AG04450 (cell line): Measurements from ENCODE around the gene CDC42BPB. TPM values are rescaled to one million over a fixed set of nuclear protein-coding genes. Genes with fewer than 3 reads are reported as not detected.

ENCODE experiments used
- CTCF ChIA-PET: fragments of 300-600, 350-600 bp; formaldehyde crosslinking; extraction: SDS; loops from one replicate; lab custom pipeline; 2022; ENCODE audit warnings: antibody characterized with exemption, inconsistent platforms; lab: Charles Lee
- POLR2A ChIA-PET: fragments of 350-600 bp; formaldehyde crosslinking; extraction: SDS; loops from one replicate; lab custom pipeline; 2021; ENCODE audit warnings: antibody characterized with exemption, inconsistent platforms; lab: Yijun Ruan, JAX
- DNase-seq: peaks from one replicate; pipeline ENCODE4 v3.0.0-alpha.2; 2011; ENCODE audit warnings: low read depth, low spot score
- H3K27ac ChIP-seq: one replicate; pipeline ENCODE4 v1.5.1; 2012; ENCODE audit warnings: low read depth, low read length, control low read depth
- H3K27me3 ChIP-seq: one replicate; pipeline ENCODE4 v1.6.0; 2012; ENCODE audit warnings: low read length; ENCODE audit not compliant: control insufficient read depth, insufficient read depth
- H3K4me3 ChIP-seq: 2 replicates; pipeline ENCODE4 v1.5.1; 2011; ENCODE audit warnings: mild to moderate bottlenecking, low read depth, low read length, control low read depth
- H3K9me3 ChIP-seq: 2 replicates; pipeline ENCODE4 v1.5.1; 2012; ENCODE audit warnings: low read length; ENCODE audit not compliant: control insufficient read depth, insufficient read depth
- CTCF ChIP-seq: IDR thresholded peaks from 2 replicates; pipeline ENCODE4 v1.5.1; 2011; ENCODE audit warnings: low read depth, low read length, control low read depth, inconsistent platforms
- polyA plus RNA-seq: library from polyadenylated mRNA; depleted of rRNA; stranded (reverse); fragments of >200 nt; gene quantifications from 2 replicates; pipeline ENCODE4 v1.2.3, GENCODE V29; 2011

Gene CDC42BPB
- polyA plus RNA-seq, 1 experiment = 57.0 TPM

GRCh38 chr14:103023881-103024473 lies 33.4 kb downstream of the CDC42BPB start:
- H3K4me3 ChIP-seq = peak overlapping the region; percentile 48
- peak overlapping the region; percentile 93 for H3K27ac ChIP-seq
- TF ChIP-seq CTCF = no peak
- peak; percentile 13 for DNase-seq
- CTCF ChIA-PET = no interaction called here
- POLR2A ChIA-PET = interaction anchor here (0.6 kb wide), 1 partner anchor 8 kb away, joined by 10 read pairs; no protein-coding TSS in a partner anchor
- H3K9me3 ChIP-seq = no peaks in the 10 kb centered on the region; the same call in 1 of the 2 replicates
- no peaks in the 10 kb centered on the region for H3K27me3 ChIP-seq

DNA sequence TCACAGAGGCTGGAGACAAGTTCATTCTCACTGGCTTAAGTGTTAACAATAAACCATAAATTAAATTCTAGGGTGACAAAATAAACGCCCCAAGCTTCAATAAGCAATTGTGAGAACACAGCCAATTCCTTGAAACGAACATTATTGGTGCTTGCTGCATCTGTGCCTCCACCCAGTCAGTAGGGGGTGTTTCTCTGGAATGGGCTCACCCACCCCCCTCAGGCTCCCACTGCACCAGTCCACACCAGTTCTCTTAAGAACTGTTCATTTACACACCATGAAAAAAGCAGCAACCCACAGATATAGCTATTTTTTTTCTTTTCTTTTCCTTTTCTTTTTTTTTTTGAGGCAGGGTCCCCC lies 34.7 kb downstream of the CDC42BPB start:
- Histone ChIP-seq H3K27ac (peak overlapping the region; percentile 21), H3K9me3 (no peaks in the 10 kb centered on the region; the same call in 1 of the 2 replicates), H3K4me3 (no peak overlapping the region), H3K27me3 (no peaks in the 10 kb centered on the region)
- TF ChIP-seq CTCF = peak; percentile 10; the same call in 1 of the 2 replicates
- CTCF ChIA-PET = interaction anchor here (1.0 kb wide), 1 partner anchor 259 kb away, joined by 3 read pairs; no protein-coding TSS in a partner anchor
- no peak for DNase-seq
- POLR2A ChIA-PET = no interaction called here

GRCh38 chr14:103022002-103022684 lies 35.2 kb downstream of the CDC42BPB start:
- peak overlapping the region; percentile 47 for H3K27ac ChIP-seq
- no peak for TF ChIP-seq CTCF
- no peaks in the 10 kb centered on the region for H3K27me3 ChIP-seq
- no peak for DNase-seq
- POLR2A ChIA-PET = no interaction called here
- no peak overlapping the region for H3K4me3 ChIP-seq
- CTCF ChIA-PET = no interaction called here
- no peaks in the 10 kb centered on the region; the same call in 1 of the 2 replicates for H3K9me3 ChIP-seq

GRCh38 chr14:103021684-103022001 lies 35.7 kb downstream of the CDC42BPB start:
- no peak for TF ChIP-seq CTCF
- Histone ChIP-seq H3K9me3 (no peaks in the 10 kb centered on the region; the same call in 1 of the 2 replicates), H3K4me3 (no peak overlapping the region), H3K27ac (no peak overlapping the region), H3K27me3 (no peaks in the 10 kb centered on the region)
- ChIA-PET POLR2A (interaction anchor here (0.7 kb wide), 1 partner anchor 36 kb away, joined by 7 read pairs; the partner anchor contains the start of gene CDC42BPB), CTCF (no interaction called here)
- no peak for DNase-seq
